Activated CD4-positive, alpha-beta T cell treated with anti-CD3 and anti-CD28 coated beads, Interleukin-2, Interleukin-6, amounts not matched to agents 100 ng/mL and 50 ng/mL, durations not matched to agents 16 hours and 8 hours (primary cell): ENCODE results near the gene CHI3L1.

Source experiments
- DNase-seq: peaks from one replicate; pipeline ENCODE4 v3.0.0-alpha.2; 2020

CHI3L1 gene

GRCh38 chr1:203204756-203205155, 18.3 kb upstream of the CHI3L1 start:
- DNase-seq = no peak

- DNase-seq = no peak
Measured at GRCh38 chr1:203202431-203203245, 16.1 kb upstream of the CHI3L1 start.

DNA sequence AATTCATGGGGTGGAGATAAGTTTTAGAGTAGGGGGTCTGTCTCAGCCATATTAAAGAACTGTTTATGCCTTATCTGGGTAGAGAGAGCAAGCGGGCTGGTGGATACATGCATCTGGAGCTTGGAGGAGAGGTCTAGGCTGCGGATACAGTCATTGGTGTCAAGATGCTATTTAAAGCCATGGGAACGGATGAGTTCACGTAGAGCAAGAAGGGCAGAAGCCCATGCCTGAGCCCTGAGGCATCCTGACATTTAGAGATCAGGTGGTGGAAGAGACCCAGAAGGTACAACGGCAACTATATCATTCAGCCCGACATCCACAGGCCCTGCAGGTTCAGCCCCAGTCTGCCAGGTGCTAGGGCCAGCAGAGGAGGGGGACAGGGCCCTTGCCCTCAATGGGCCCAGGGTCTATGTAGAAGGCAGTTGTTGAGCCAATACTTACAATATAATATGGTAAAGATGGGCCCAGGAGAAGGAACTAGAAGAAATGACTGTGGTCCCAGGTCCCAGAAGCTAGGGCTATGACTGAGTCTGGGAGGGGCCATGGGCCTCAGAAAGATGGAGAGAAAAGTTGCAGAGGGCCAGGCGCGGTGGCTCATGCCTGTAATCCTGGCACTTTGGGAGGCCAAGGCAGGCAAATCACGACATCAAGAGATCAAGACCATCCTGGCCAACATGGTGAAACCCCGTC, 15.2 kb upstream of the CHI3L1 start:
- no peak for DNase-seq

GRCh38 chr1:203200916-203201315, 14.4 kb upstream of the CHI3L1 start:
- DNase-seq = no peak

GRCh38 chr1:203199816-203200571, 13.5 kb upstream of the CHI3L1 start:
- DNase-seq = no peak

- DNase-seq = no peak
Measured at GRCh38 chr1:203199481-203199815, 12.9 kb upstream of the CHI3L1 start.

GRCh38 chr1:203199002-203199401, 12.5 kb upstream of the CHI3L1 start:
- DNase-seq = no peak

DNA sequence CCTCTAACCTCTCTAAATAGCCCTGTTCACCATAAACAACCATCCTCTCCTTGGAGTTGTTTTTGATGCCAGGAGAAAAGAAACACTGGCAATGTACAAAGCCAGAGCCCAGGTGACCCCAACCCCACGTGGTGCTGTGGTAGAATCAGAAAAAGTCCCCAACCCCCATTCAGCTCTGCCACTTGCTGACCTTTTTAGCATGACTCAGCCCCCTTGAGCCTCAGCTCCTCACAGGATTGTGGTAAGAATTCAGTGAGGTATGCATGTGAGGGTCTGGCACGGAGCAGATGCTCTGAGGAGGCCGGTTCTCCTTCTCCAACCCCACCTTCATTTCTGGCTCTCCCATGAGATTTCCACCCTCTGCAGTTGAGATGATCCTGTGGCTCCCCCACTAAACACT, 11.1 kb upstream of the CHI3L1 start:
- DNase-seq = no peak

- no peak for DNase-seq
Measured at GRCh38 chr1:203196371-203196770, 9.9 kb upstream of the CHI3L1 start.

DNA sequence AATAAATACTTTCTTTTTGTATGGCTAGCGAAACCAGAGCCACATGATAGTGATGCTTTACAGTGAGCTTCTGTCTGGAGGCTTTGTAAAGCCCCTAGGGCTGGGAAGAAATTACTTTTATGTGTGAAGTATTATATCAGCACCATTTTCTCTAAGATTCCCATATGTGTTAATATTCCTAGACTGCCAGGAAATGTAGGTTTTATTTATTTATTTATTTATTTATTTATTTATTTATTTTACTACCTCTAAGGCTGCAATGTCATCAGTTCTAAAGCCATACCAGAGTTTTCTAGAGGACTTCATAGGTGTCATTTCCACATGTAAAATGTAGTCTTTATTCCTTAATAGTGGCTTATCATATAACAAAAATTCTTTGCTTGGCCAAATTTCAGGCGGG, 4.4 kb upstream of the CHI3L1 start:
- no peak for DNase-seq

- no peak for DNase-seq
Measured at GRCh38 chr1:203189951-203190352, 3.4 kb upstream of the CHI3L1 start.

DNA sequence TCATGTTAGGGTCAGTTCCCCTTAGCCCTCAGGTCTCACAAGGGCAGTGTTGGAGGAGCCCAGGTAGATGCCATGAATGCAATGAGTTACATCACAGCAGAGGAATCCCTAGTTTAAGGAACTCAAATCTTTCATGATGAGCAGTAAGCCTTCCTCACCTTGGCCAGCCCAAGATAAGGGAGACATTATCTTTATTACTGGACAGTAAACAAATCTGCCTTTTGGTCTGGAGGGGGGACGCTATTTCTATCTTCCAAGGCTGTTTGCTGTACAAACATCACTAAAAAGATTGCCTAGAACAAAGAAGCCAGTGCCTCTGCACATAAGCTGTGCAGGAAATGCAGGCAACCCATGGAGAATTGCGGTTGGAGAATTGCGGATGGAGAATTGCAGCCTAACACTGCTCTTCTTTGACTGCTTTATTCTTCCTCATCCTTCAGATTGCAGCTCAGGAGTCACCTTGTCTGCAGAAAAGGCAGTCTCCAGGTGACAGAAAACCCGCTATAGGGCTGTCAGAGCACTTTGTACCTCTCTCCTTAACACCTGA, 2.3 kb upstream of the CHI3L1 start:
- DNase-seq = no peak

GRCh38 chr1:203187689-203188264, 1.3 kb upstream of the CHI3L1 start:
- DNase-seq = no peak

DNA sequence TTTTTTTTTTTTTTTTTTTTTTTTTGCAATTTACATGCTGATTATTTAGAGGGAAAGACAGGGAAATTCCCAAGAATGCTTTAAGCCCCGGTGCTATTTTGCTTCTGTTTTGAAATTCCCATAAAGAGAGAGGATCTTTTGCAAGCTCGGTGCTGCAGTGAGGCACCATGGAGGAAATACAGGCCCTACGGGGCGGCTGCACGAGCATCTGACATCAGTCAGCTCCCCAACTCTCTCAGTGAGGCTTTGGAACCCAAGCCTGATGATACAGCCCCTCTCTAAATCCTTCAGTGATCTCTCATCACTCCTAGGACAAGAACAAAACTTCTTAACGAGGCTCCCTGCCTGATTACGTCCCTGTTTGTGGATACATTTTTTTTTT, 791 bp upstream of the CHI3L1 start:
- DNase-seq = no peak

- no peak for DNase-seq
Measured at GRCh38 chr1:203186091-203186445, 436 bp downstream of the CHI3L1 start.

- DNase-seq = no peak
Measured at GRCh38 chr1:203185585-203185984, 919 bp downstream of the CHI3L1 start.

DNA sequence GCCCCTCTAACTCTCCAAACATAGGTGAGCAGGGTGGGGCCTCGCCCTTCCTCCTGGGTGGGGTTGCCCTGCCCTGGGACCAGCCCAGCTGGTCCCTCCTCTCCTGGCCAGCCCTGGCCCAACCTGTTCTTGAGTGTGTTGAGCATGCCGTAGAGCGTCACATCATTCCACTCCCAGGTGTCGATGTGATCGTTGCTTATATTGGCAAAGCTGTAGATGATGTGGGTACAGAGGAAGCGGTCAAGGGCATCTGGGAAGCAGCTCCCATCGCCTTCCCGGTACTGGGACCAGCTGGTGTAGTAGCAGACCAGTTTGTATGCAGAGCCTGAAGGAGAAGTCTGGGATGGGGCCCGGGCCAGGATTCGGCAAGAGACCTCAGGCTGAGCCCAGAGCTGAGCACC, 1.4 kb downstream of the CHI3L1 start:
- DNase-seq = no peak

DNA sequence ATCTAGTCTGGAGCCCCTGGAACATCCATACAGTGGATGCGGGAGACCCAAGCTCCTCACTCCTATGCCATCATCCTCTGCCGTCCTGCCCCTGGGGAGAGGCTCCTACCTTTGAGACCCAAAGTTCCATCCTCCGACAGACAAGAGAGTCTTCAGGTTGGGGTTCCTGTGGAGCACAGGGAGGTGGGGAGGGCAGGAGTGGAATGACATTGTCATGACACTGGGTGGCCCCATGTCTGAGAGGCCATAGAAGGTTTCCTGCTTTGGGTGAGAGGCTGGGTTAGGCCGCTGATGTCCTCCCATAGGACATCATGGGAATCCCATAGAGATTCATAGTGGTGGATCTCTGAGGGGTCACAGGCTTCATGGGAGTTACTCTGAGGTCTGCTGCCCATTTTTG, 2.0 kb downstream of the CHI3L1 start:
- no peak for DNase-seq

GRCh38 chr1:203183828-203184227, 2.7 kb downstream of the CHI3L1 start:
- no peak for DNase-seq

GRCh38 chr1:203182387-203182953, 4.0 kb downstream of the CHI3L1 start:
- no peak for DNase-seq

- DNase-seq = no peak
Measured at GRCh38 chr1:203181586-203182386, 4.7 kb downstream of the CHI3L1 start.
